Liver (tissue), 9 donors: Measurements from ENCODE around the gene LRRC7. TPM values are rescaled to one million over a fixed set of nuclear protein-coding genes. Genes with fewer than 3 reads are reported as not detected.

ENCODE experiments used
- DNase-seq: peaks from one replicate; pipeline ENCODE4 v3.0.0-alpha.2; 2017; ENCODE audit warnings: low spot score
- H3K27ac ChIP-seq, 2 donors: one replicate each; pipeline ENCODE4 v1.7.0; 2013; ENCODE audit warnings: inconsistent platforms in 2 of 2, low read length in 2 of 2, control low read depth in 1 of 2, low read depth in 1 of 2, mild to moderate bottlenecking in 1 of 2
- H3K27me3 ChIP-seq, 4 donors: one replicate each; pipeline versions ENCODE4 v1.6.1 to v1.7.0; 2013; ENCODE audit warnings: low read length in 3 of 4, inconsistent platforms in 1 of 4, mild to moderate bottlenecking in 1 of 4, moderate library complexity in 1 of 4; ENCODE audit not compliant: control insufficient read depth in 4 of 4, insufficient read depth in 4 of 4
- H3K36me3 ChIP-seq, 4 donors: one replicate each; pipeline versions ENCODE4 v1.6.1 to v1.7.0; 2013; ENCODE audit warnings: low read length in 3 of 4, mild to moderate bottlenecking in 3 of 4, low read depth in 1 of 4, moderate library complexity in 1 of 4; ENCODE audit not compliant: control insufficient read depth in 4 of 4, insufficient read depth in 3 of 4
- H3K4me1 ChIP-seq, 4 donors: one replicate each; pipeline versions ENCODE4 v1.6.1 to v1.7.0; 2013; ENCODE audit warnings: low read length in 3 of 4, mild to moderate bottlenecking in 3 of 4, moderate library complexity in 1 of 4; ENCODE audit not compliant: control insufficient read depth in 4 of 4, insufficient read depth in 4 of 4
- H3K4me3 ChIP-seq, 3 donors: one replicate each; pipeline versions ENCODE4 v1.6.1 to v1.7.0; 2013; ENCODE audit warnings: low read length in 3 of 3, control low read depth in 1 of 3, low read depth in 1 of 3, mild to moderate bottlenecking in 1 of 3
- H3K9ac ChIP-seq, 2 donors: one replicate each; pipeline ENCODE4 v1.7.0; 2013; ENCODE audit warnings: low read length in 2 of 2, mild to moderate bottlenecking in 2 of 2, moderate library complexity in 2 of 2, control low read depth in 1 of 2, low read depth in 1 of 2
- H3K9me3 ChIP-seq, 4 donors: one replicate each; pipeline versions ENCODE4 v1.6.1 to v1.7.0; 2013; ENCODE audit warnings: low read length in 3 of 4; ENCODE audit not compliant: control insufficient read depth in 4 of 4
- EGR1 ChIP-seq, 2 donors: IDR thresholded peaks; 2 replicates each; pipeline ENCODE4 v1.6.1; 2016 to 2018; ENCODE audit warnings: antibody characterized with exemption in 2 of 2, low read depth in 2 of 2
- FOXA1 ChIP-seq: IDR thresholded peaks from 2 replicates; pipeline ENCODE4 v1.6.1; 2016; ENCODE audit warnings: antibody characterized with exemption
- FOXA2 ChIP-seq: IDR thresholded peaks from 2 replicates; pipeline ENCODE4 v1.6.1; 2016; ENCODE audit warnings: antibody characterized with exemption
- GABPA ChIP-seq, 2 donors: IDR thresholded peaks in 1 of 2; conservative IDR thresholded peaks in 1 of 2; 2 replicates each; pipeline ENCODE4 v1.6.1; 2016; ENCODE audit warnings: antibody characterized with exemption in 2 of 2, mild to moderate bottlenecking in 1 of 2, moderate library complexity in 1 of 2
- HNF4A ChIP-seq, 2 donors: conservative IDR thresholded peaks; 2 replicates each; pipeline ENCODE4 v1.6.1; 2016; ENCODE audit warnings: antibody characterized with exemption in 2 of 2, mild to moderate bottlenecking in 2 of 2
- HNF4G ChIP-seq: IDR thresholded peaks from 2 replicates; pipeline ENCODE4 v1.6.1; 2016; ENCODE audit warnings: antibody characterized with exemption
- JUND ChIP-seq, 2 donors: IDR thresholded peaks; 2 replicates each; pipeline ENCODE4 v1.6.1; 2016; ENCODE audit warnings: antibody characterized with exemption in 2 of 2
- NR2F2 ChIP-seq: IDR thresholded peaks from 2 replicates; pipeline ENCODE4 v1.6.1; 2016; ENCODE audit warnings: antibody characterized with exemption
- RAD21 ChIP-seq, 2 donors: IDR thresholded peaks; 2 replicates each; pipeline ENCODE4 v1.6.1; 2016; ENCODE audit warnings: antibody characterized with exemption in 2 of 2, mild to moderate bottlenecking in 2 of 2
- RXRA ChIP-seq, 2 donors: IDR thresholded peaks; 2 replicates each; pipeline ENCODE4 v1.6.1; 2017 to 2018; ENCODE audit warnings: antibody characterized with exemption in 2 of 2, mild to moderate bottlenecking in 1 of 2
- SP1 ChIP-seq: IDR thresholded peaks from 2 replicates; pipeline ENCODE4 v1.6.1; 2018; ENCODE audit warnings: antibody characterized with exemption, mild to moderate bottlenecking
- TAF1 ChIP-seq: conservative IDR thresholded peaks from 2 replicates; pipeline ENCODE4 v1.6.1; 2016; ENCODE audit warnings: antibody characterized with exemption, mild to moderate bottlenecking
- YY1 ChIP-seq: IDR thresholded peaks from 2 replicates; pipeline ENCODE4 v1.6.1; 2016; ENCODE audit warnings: antibody characterized with exemption, mild to moderate bottlenecking
- WGBS: extraction: QIAGEN DNeasy Blood & Tissue Kit; methylation state at CpG from one replicate; pipeline ENCODE4 v1.1.7; 2013; 5-methylcytosine and 5-hydroxymethylcytosine counted together
- polyA plus RNA-seq, 2 donors: library from polyadenylated mRNA; stranded (reverse) in 1 of 2; unstranded in 1 of 2; fragments of 200-250 nt in 1 of 2; fragments of >200 nt in 1 of 2; fragmentation: Nextera tagmentation in 1 of 2; extraction: Ambion mirVana in 1 of 2; gene quantifications; one replicate each; pipeline versions ENCODE4 v1.2.1 to v1.2.3, GENCODE V29; 2013 to 2015
- total RNA-seq, 2 donors: library from RNA; depleted of rRNA; stranded (reverse); fragments of >200 nt; gene quantifications; one replicate each; pipeline ENCODE4 v1.2.3, GENCODE V29; 2014
- TF ChIP-seq, protein P1 (sequence below): fragments of 150-350 bp; IDR thresholded peaks from 2 replicates; pipeline ENCODE4 v1.5.1; 2017; ENCODE audit warnings: improper control_type of control experiment, low read depth, low read length; ENCODE audit not compliant: missing input control
- TF ChIP-seq, protein P2 (sequence below): IDR thresholded peaks from 2 replicates; pipeline ENCODE4 v1.6.1; 2016; ENCODE audit warnings: antibody characterized with exemption, mild to moderate bottlenecking
- TF ChIP-seq, protein P3 (sequence below): IDR thresholded peaks from 2 replicates; pipeline ENCODE4 v1.6.1; 2016; ENCODE audit warnings: antibody characterized with exemption
- TF ChIP-seq, protein P4 (sequence below): IDR thresholded peaks from 2 replicates; pipeline ENCODE4 v1.6.1; 2016; ENCODE audit warnings: antibody characterized with exemption
- TF ChIP-seq, protein P5 (sequence below): IDR thresholded peaks from 2 replicates; pipeline ENCODE4 v1.6.1; 2016; ENCODE audit warnings: antibody characterized with exemption
- donor health status: healthy.
- donor health status: healthy.
- donor health status: healthy.
- donor health status: healthy.
- donor health status: healthy.

The LRRC7 gene
- total and polyA plus RNA-seq, 4 donors = 0.08 to 1.1 (median 0.67) TPM

DNA sequence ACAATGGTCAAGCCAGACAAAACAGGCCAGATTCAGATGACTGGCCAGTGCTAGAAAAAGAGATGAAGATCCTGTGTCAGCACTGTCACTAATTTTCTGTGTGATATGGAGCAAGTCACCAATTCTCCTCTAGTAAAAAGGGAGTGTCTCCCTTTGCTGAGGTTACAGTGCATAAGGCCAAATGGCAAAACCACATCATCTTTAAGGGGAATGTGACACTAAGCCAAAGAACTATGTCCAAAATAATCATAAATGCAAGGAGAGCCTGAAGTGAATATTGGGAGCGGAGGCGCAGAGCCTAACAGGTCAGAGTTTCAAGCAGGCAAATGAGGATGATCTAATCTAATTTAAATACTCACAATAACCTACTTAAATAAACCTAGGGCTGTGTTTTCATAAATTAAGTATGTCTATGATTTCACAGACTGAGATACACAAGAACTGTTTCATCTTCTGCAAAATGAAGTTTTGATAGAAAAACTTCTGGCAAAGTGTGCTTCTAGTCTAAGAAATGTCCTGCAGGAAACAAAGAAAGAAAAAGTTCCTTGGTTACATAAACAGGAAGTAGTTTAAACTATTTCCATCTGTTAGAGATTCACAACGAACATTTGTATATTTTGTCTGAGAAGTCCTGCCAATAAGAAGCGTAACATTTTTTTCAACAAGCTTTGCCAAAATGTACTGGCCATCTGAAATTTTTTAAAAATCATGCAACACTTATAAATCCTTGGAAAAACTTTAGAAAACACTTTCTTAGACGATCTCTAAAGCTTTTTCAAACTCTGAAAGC, 347.4 kb downstream of the LRRC7 start:
- TF ChIP-seq, protein P1, sequence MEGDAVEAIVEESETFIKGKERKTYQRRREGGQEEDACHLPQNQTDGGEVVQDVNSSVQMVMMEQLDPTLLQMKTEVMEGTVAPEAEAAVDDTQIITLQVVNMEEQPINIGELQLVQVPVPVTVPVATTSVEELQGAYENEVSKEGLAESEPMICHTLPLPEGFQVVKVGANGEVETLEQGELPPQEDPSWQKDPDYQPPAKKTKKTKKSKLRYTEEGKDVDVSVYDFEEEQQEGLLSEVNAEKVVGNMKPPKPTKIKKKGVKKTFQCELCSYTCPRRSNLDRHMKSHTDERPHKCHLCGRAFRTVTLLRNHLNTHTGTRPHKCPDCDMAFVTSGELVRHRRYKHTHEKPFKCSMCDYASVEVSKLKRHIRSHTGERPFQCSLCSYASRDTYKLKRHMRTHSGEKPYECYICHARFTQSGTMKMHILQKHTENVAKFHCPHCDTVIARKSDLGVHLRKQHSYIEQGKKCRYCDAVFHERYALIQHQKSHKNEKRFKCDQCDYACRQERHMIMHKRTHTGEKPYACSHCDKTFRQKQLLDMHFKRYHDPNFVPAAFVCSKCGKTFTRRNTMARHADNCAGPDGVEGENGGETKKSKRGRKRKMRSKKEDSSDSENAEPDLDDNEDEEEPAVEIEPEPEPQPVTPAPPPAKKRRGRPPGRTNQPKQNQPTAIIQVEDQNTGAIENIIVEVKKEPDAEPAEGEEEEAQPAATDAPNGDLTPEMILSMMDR = no peak
- TF ChIP-seq, protein P2, sequence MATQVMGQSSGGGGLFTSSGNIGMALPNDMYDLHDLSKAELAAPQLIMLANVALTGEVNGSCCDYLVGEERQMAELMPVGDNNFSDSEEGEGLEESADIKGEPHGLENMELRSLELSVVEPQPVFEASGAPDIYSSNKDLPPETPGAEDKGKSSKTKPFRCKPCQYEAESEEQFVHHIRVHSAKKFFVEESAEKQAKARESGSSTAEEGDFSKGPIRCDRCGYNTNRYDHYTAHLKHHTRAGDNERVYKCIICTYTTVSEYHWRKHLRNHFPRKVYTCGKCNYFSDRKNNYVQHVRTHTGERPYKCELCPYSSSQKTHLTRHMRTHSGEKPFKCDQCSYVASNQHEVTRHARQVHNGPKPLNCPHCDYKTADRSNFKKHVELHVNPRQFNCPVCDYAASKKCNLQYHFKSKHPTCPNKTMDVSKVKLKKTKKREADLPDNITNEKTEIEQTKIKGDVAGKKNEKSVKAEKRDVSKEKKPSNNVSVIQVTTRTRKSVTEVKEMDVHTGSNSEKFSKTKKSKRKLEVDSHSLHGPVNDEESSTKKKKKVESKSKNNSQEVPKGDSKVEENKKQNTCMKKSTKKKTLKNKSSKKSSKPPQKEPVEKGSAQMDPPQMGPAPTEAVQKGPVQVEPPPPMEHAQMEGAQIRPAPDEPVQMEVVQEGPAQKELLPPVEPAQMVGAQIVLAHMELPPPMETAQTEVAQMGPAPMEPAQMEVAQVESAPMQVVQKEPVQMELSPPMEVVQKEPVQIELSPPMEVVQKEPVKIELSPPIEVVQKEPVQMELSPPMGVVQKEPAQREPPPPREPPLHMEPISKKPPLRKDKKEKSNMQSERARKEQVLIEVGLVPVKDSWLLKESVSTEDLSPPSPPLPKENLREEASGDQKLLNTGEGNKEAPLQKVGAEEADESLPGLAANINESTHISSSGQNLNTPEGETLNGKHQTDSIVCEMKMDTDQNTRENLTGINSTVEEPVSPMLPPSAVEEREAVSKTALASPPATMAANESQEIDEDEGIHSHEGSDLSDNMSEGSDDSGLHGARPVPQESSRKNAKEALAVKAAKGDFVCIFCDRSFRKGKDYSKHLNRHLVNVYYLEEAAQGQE = no peak
- TF ChIP-seq, protein P3, sequence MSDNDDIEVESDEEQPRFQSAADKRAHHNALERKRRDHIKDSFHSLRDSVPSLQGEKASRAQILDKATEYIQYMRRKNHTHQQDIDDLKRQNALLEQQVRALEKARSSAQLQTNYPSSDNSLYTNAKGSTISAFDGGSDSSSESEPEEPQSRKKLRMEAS = no peak
- TF ChIP-seq YY1 (no peak), HNF4G (no peak), EGR1 (IDR thresholded peaks at IDR 0.05; ENCODE audit: low read depth in 2 of 2) (no peak), NR2F2 (no peak), HNF4A (conservative IDR thresholded peaks at IDR 0.05) (no peak), RXRA (IDR thresholded peaks at IDR 0.05) (no peak), JUND (IDR thresholded peaks at IDR 0.05) (no peak), GABPA (IDR thresholded peaks at IDR 0.05 in 1 of 2, conservative IDR thresholded peaks at IDR 0.05 in 1 of 2) (no peak), SP1 (no peak), FOXA1 (no peak), RAD21 (IDR thresholded peaks at IDR 0.05) (no peak), FOXA2 (no peak), TAF1 (no peak)
- TF ChIP-seq, protein P4, sequence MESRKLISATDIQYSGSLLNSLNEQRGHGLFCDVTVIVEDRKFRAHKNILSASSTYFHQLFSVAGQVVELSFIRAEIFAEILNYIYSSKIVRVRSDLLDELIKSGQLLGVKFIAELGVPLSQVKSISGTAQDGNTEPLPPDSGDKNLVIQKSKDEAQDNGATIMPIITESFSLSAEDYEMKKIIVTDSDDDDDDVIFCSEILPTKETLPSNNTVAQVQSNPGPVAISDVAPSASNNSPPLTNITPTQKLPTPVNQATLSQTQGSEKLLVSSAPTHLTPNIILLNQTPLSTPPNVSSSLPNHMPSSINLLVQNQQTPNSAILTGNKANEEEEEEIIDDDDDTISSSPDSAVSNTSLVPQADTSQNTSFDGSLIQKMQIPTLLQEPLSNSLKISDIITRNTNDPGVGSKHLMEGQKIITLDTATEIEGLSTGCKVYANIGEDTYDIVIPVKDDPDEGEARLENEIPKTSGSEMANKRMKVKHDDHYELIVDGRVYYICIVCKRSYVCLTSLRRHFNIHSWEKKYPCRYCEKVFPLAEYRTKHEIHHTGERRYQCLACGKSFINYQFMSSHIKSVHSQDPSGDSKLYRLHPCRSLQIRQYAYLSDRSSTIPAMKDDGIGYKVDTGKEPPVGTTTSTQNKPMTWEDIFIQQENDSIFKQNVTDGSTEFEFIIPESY = no peak
- TF ChIP-seq, protein P5, sequence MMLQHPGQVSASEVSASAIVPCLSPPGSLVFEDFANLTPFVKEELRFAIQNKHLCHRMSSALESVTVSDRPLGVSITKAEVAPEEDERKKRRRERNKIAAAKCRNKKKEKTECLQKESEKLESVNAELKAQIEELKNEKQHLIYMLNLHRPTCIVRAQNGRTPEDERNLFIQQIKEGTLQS = no peak
- H3K27ac ChIP-seq = no peak overlapping the region
- no peaks in the 10 kb centered on the region for H3K36me3 ChIP-seq
- H3K9me3 ChIP-seq = peaks cover 0 to 3% (median 0%) of the 10 kb centered on the region in 4 donors
- no peaks in the 10 kb centered on the region for H3K27me3 ChIP-seq
- no peak overlapping the region for H3K9ac ChIP-seq
- no peak overlapping the region for H3K4me3 ChIP-seq
- WGBS = 67% methylated on average over 5 of the region's 5 CpGs
- no peak for DNase-seq
- H3K4me1 ChIP-seq = no peaks in the 10 kb centered on the region
